NCI-H524 treated with DMSO at 0.1 percent for 48 hours (cell line): ENCODE measurements around the gene KCNIP4.

ENCODE experiments used
- DNase-seq: peaks from one replicate; lab custom pipeline; 2025; lab: John Stamatoyannopoulos, UW

KCNIP4 gene

GRCh38 chr4:21848021-21848420, 100.6 kb downstream of the KCNIP4 start:
- DNase-seq: peak; percentile 97

DNA sequence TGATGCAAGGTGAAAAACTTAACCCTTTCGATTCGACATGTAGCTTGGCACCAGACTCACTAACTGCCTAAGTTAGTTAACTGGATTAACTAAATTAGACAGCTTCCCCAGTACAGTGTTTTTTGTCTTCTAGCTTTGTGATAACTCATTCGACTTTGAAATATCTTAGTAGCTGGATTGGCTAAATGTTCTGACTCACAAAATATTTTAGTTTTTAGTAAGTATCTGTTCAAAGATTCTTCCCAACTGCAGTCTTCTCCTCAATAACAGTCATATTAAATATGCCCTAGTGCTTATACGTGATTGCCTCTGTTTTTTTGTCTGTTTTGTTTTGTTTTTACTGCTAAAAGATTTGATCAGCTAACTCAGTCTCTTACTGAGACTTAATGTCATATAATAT, 102.9 kb downstream of the KCNIP4 start:
- no peak for DNase-seq

- no peak for DNase-seq
Observed at GRCh38 chr4:21835712-21836111, 112.9 kb downstream of the KCNIP4 start.

GRCh38 chr4:21830272-21830671, 118.3 kb downstream of the KCNIP4 start:
- DNase-seq: no peak

GRCh38 chr4:21827575-21827974, 121.0 kb downstream of the KCNIP4 start:
- no peak for DNase-seq

GRCh38 chr4:21826071-21826470, 122.5 kb downstream of the KCNIP4 start:
- DNase-seq: no peak

DNA sequence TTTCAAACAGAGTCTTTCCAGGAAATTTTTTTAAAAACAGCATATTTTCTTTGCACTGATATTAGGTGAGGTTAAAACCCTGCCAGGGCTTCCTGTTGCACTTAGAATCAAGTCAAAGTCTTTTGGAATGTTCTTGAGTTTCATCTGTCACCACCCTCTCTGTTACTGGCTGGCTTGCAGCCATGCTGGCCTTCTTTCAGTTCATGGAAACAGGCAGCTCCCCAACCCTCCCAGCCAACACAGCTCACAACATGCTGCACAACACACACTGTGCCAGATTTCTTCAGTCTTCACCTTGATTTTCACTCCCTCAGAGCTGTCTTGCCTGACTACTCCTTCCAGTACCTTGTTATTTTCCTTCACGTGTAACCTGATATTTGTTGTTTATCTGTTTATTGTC, 129.5 kb downstream of the KCNIP4 start:
- no peak for DNase-seq

- DNase-seq: peak; percentile 8
Observed at GRCh38 chr4:21815651-21816377, 132.8 kb downstream of the KCNIP4 start.

DNA sequence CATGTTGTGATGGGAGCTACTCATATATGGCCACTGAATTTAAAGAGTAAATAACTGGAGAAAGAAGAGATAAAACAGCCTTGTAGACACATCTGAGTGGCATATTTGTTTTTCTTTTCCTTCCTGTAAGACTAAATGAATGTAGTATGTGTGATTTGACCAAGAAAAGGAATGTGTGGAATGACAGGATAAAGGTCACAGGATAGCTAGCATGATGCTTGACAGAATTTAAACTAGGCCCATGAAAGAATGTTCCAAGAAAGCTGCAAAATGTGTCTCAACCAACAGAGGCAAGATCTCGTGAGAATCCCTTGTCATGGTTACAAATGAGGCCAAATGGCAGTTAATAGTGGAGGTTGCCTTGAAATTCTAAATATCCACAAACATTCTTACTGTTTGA, 137.0 kb downstream of the KCNIP4 start:
- no peak for DNase-seq

DNA sequence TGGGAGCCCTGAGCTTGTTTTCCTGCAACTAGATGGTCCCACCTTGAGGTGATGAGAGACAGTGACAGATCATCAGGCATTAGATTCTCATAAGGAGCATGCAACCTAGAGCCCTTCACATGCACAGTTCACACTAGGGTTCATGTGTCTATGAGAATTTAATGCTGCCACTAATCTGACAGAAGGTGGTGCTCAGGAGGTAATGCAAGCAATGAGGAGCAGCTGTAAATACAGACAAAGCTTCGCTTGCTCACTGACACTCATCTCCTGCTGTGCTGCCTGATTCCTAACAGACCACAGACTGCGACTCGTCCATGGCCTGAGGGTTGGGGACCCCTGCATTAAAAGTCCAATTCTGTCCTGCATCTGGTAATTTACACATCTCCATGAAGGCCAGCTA, 141.6 kb downstream of the KCNIP4 start:
- no peak for DNase-seq

DNA sequence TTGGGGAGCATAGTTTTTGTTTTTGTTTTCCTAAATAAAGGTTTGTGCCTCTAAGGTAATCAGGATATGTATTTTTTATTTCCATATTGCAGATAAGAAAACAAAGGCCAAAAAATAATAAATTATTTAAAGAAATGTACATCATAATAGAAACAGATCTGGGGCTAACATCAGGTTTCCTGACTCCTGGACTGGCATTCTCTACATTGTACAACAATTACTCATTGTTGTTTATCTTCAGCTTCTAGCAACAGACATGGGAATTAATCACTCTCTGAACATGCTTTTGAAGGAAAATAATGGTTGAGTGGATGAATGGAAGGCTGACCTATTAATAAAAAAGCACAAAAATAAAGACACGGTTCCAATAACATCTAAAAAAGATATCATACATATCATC, 146.2 kb downstream of the KCNIP4 start:
- DNase-seq: no peak

- no peak for DNase-seq
Observed at GRCh38 chr4:21801661-21802385, 146.7 kb downstream of the KCNIP4 start.

DNA sequence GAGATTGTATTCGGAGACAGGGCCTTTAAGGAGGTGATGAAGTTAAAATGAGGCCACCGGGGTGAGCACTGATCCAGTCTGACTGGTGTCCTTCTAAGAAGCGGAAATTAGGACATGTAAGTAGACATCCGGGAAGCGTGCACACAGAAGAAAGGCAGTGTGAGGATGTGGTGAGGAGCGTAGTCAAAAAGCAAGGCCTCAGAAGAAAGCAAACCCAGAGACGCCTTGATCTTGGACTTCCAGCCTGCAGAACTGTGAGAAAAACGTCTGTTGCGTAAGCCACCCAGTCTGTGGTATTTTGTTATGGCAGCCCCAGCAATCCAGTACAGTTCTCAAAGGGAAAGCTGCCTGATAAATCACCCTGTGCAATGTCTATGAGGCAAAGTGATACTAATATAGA, 153.5 kb downstream of the KCNIP4 start:
- no peak for DNase-seq

- no peak for DNase-seq
Observed at GRCh38 chr4:21792736-21793135, 155.8 kb downstream of the KCNIP4 start.

DNA sequence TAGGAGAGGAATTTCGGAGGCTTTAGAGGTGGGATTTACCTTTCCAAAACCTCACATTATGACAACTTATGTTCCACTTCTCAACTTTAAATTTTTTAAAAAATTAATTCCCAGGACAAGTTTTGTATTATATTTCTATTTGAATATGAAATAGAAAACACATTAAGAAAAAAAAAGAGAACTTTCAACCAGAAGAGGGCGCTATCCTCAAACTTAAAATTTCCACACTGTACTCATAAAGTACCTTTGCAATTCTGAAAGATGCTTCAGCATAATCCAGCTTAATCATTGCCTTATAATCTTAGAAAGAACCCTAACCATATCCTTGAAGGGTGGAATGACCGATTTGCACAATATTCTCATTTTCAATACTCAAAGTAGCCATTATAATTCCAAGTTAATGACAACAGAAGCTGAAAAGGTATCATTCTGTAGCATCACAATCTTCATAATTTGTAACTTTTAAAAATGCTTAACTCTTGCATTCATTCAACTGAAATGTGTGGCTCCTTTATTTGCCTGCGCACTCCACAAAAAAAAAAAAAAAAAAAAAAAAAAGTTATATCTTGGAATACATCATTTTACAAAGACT, 158.0 kb downstream of the KCNIP4 start:
- no peak for DNase-seq

DNA sequence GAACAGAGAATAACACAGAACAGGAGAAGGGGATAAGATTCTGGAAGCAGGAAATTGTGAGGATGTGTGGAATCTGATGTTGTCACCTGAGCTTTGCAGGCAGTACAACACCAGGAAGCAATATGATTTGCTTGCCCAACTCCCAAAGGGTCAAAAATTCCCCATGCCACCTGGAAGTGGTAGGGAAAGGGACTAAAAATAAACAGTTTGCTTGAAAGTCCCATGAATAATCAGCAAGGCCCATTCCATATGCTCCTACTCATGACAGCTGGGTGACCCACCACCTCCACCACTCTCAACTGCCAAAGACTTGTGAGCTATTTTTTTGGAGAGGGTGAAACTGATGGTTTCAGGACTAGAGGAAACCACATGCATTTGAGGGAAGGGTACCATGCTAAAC, 168.4 kb downstream of the KCNIP4 start:
- peak; percentile 91 for DNase-seq

DNA sequence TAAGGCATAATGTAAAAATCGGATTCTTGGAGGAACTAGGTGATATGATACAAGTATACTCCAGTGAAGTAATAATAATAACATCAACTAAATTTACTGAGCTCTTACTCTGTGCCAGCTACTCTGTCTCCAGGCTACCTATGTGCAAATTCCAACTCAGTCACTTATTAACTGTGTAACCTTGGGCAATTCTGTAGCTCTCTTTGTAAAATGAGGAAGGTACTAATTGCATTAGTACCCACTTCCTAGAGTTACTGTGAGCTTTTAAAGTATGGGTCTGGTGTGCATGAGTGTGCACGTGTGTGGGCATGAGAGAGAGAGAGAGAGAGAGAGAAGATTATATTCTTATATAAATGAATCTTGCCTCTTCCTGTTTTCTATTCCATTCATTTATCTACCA, 169.9 kb downstream of the KCNIP4 start:
- no peak for DNase-seq

- DNase-seq: peak; percentile 69
Observed at GRCh38 chr4:21775703-21776102, 172.9 kb downstream of the KCNIP4 start.

- no peak for DNase-seq
Observed at GRCh38 chr4:21769404-21770147, 179.0 kb downstream of the KCNIP4 start.

DNA sequence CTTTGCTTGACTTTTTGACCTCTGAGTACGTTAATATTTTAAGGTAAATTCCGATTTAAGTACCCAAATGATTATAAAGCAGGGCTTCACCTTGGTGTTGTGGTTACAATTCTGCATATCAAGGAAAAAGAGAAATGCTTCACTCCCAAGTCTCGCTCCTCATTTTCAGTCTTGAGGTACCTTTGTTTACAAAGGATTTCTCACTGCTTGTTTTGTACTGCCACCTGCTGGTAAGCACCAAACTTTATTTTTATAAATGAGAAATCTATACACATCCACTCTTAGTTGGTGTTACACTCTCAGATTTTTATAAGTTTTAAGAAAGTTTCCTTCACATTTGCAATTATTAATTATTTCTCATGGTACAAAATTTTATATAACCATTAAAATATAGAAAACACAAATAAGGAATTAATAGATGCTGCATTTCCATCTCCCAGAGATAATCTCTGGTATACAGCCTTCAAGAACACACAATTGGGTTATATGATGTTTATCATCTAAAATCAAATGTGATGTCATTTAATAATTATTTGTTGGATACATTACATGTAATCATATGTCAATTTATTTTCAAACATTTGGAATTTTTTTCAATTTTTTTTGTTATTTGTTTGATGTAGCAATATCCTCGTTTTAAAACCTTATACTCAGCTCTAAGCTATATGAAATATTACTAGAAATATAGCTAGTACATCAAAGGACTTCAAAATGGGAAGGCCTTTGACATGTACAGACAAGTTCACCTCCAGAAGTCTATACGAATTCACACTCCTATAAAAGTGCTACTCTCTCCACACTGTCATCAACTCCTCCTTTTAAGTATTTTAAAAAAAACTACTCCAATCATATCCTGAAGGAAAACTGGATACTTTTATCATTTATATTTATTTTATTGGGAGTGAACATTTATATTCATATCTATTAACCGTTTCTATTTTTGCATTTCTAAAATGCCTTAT, 179.9 kb downstream of the KCNIP4 start:
- peak; percentile 41 for DNase-seq

GRCh38 chr4:21765810-21766407, 182.7 kb downstream of the KCNIP4 start:
- peak; percentile 40 for DNase-seq
